Mesodermal cell (in vitro differentiated cells): ENCODE data around the gene SLC12A6.

Experiments
- H3K27ac ChIP-seq: 2 replicates; pipeline ENCODE4 v1.7.0; 2013; ENCODE audit warnings: mild to moderate bottlenecking, low read depth, low read length, moderate library complexity; ENCODE audit not compliant: severe bottlenecking
- H3K36me3 ChIP-seq: 2 replicates; pipeline ENCODE4 v1.7.1; 2013; ENCODE audit warnings: mild to moderate bottlenecking, low read length, moderate library complexity; ENCODE audit not compliant: control insufficient read depth, insufficient read depth
- H3K4me1 ChIP-seq: one replicate; pipeline ENCODE4 v1.7.1; 2013; ENCODE audit warnings: mild to moderate bottlenecking, low read length; ENCODE audit not compliant: insufficient read depth, control insufficient read depth, poor library complexity, severe bottlenecking
- H3K4me3 ChIP-seq: 2 replicates; pipeline ENCODE4 v1.7.0; 2013; ENCODE audit warnings: low read length, control low read depth, mild to moderate bottlenecking; ENCODE audit not compliant: insufficient read depth, poor library complexity, severe bottlenecking; ENCODE audit errors: extremely low read depth
- H3K9me3 ChIP-seq: 2 replicates; pipeline ENCODE4 v1.7.1; 2013; ENCODE audit warnings: mild to moderate bottlenecking, low read length, moderate library complexity; ENCODE audit not compliant: control insufficient read depth
- WGBS, 2 experiments: methylation state at CpG; one replicate each; pipeline ENCODE4 v1.1.5; 2013; ENCODE audit warnings: missing lambda C conversion rate in 2 of 2; ENCODE audit not compliant: insufficient coverage in 2 of 2; 5-methylcytosine and 5-hydroxymethylcytosine counted together

Gene SLC12A6

GRCh38 chr15:34259566-34259965 is 78.0 kb downstream of the SLC12A6 start:
- no peaks in the 10 kb centered on the region for H3K4me1 ChIP-seq
- H3K36me3 ChIP-seq: no peaks in the 10 kb centered on the region
- H3K9me3 ChIP-seq: no peaks in the 10 kb centered on the region
- no peak overlapping the region for H3K4me3 ChIP-seq
- no peak overlapping the region for H3K27ac ChIP-seq
- WGBS, 2 experiments: 86 to 96% methylated on average over 3 of the region's 3 CpGs

- no peak overlapping the region for H3K4me3 ChIP-seq
- 90% methylated on average over 1 of the region's 2 CpGs; no CpG with 5 or more reads in 1 of the 2 experiments for WGBS, 2 experiments
- H3K27ac ChIP-seq: no peak overlapping the region
- no peaks in the 10 kb centered on the region for H3K36me3 ChIP-seq
- H3K9me3 ChIP-seq: no peaks in the 10 kb centered on the region
- H3K4me1 ChIP-seq: no peaks in the 10 kb centered on the region
These were observed 79.4 kb downstream of the SLC12A6 start for GRCh38 chr15:34258151-34258550.

GRCh38 chr15:34252545-34252944 is 85.0 kb downstream of the SLC12A6 start:
- peaks cover 12% of the 10 kb centered on the region for H3K36me3 ChIP-seq
- H3K4me1 ChIP-seq: no peaks in the 10 kb centered on the region
- no peak overlapping the region for H3K27ac ChIP-seq
- H3K4me3 ChIP-seq: no peak overlapping the region
- H3K9me3 ChIP-seq: no peaks in the 10 kb centered on the region

- H3K4me1 ChIP-seq: no peaks in the 10 kb centered on the region
- no peak overlapping the region for H3K4me3 ChIP-seq
- H3K36me3 ChIP-seq: peaks cover 16% of the 10 kb centered on the region
- H3K27ac ChIP-seq: no peak overlapping the region
- WGBS, 2 experiments: no CpG with 5 or more reads among the region's 1 CpG
- H3K9me3 ChIP-seq: no peaks in the 10 kb centered on the region
These were observed 89.4 kb downstream of the SLC12A6 start for GRCh38 chr15:34248190-34248589.

GRCh38 chr15:34246276-34246976 is 91.2 kb downstream of the SLC12A6 start:
- H3K4me3 ChIP-seq: no peak overlapping the region
- H3K27ac ChIP-seq: no peak overlapping the region
- WGBS, 2 experiments: 71 to 84% methylated on average over 5 to 7 of the region's 9 CpGs
- no peaks in the 10 kb centered on the region for H3K9me3 ChIP-seq
- no peaks in the 10 kb centered on the region for H3K4me1 ChIP-seq
- peaks cover 16% of the 10 kb centered on the region for H3K36me3 ChIP-seq

GRCh38 chr15:34243226-34243625 is 94.4 kb downstream of the SLC12A6 start:
- H3K4me3 ChIP-seq: no peak overlapping the region
- no peaks in the 10 kb centered on the region for H3K9me3 ChIP-seq
- no peak overlapping the region for H3K27ac ChIP-seq
- H3K4me1 ChIP-seq: peaks cover 13% of the 10 kb centered on the region
- WGBS, 2 experiments: 93 to 94% methylated on average over 2 of the region's 3 CpGs
- peaks cover 8% of the 10 kb centered on the region for H3K36me3 ChIP-seq

- WGBS, 2 experiments: 100% methylated on average over 1 of the region's 4 CpGs; no CpG with 5 or more reads in 1 of the 2 experiments
- Histone ChIP-seq H3K4me1 (peaks cover 16% of the 10 kb centered on the region), H3K4me3 (no peak overlapping the region), H3K27ac (no peak overlapping the region), H3K36me3 (peaks cover 14% of the 10 kb centered on the region), H3K9me3 (no peaks in the 10 kb centered on the region)
These were observed 95.3 kb downstream of the SLC12A6 start for GRCh38 chr15:34242331-34242710.

GRCh38 chr15:34241376-34242330 is 95.9 kb downstream of the SLC12A6 start:
- Histone ChIP-seq H3K36me3 (peaks cover 18% of the 10 kb centered on the region), H3K4me1 (peaks cover 16% of the 10 kb centered on the region), H3K27ac (no peak overlapping the region), H3K4me3 (no peak overlapping the region), H3K9me3 (no peaks in the 10 kb centered on the region)
- WGBS, 2 experiments: no CpG with 5 or more reads among the region's 1 CpG

- Histone ChIP-seq H3K36me3 (peaks cover 29% of the 10 kb centered on the region), H3K4me3 (no peak overlapping the region), H3K9me3 (no peaks in the 10 kb centered on the region), H3K4me1 (peaks cover 16% of the 10 kb centered on the region), H3K27ac (no peak overlapping the region)
- 93 to 100% methylated on average over 2 to 3 of the region's 3 CpGs for WGBS, 2 experiments
These were observed 97.0 kb downstream of the SLC12A6 start for GRCh38 chr15:34240537-34240936.

- 67 to 69% methylated on average over 3 of the region's 4 CpGs for WGBS, 2 experiments
- peak overlapping the region; percentile 73 for H3K27ac ChIP-seq
- H3K4me3 ChIP-seq: no peak overlapping the region
- H3K4me1 ChIP-seq: peaks cover 16% of the 10 kb centered on the region
- no peaks in the 10 kb centered on the region for H3K9me3 ChIP-seq
- H3K36me3 ChIP-seq: peaks cover 30% of the 10 kb centered on the region
These were observed 98.3 kb downstream of the SLC12A6 start for GRCh38 chr15:34239151-34239808.
